HepG2 (cell line): ENCODE results near the gene BCAS3. TPM values are rescaled to one million over a fixed set of nuclear protein-coding genes. Genes with fewer than 3 reads are reported as not detected.

Source experiments
- ARID5B ChIP-seq: IDR thresholded peaks from 2 replicates; pipeline ENCODE4 v1.4.0; 2020; ENCODE audit warnings: mild to moderate bottlenecking, missing genetic modification reagents
- BCL6 ChIP-seq: IDR thresholded peaks from 2 replicates; pipeline ENCODE4 v1.6.1; 2016; ENCODE audit warnings: missing genetic modification reagents, missing compliant biosample characterization
- HMG20A ChIP-seq: IDR thresholded peaks from 2 replicates; pipeline ENCODE4 v1.6.1; 2016; ENCODE audit warnings: borderline replicate concordance
- ISX ChIP-seq: sonication (generic); formaldehyde crosslinking; conservative IDR thresholded peaks from 2 replicates; pipeline ENCODE4 v1.5.0; 2020; ENCODE audit warnings: missing genetic modification reagents
- RARA ChIP-seq: IDR thresholded peaks from 2 replicates; pipeline ENCODE4 v1.6.1; 2016; ENCODE audit warnings: missing genetic modification reagents, missing compliant biosample characterization
- RBM39 ChIP-seq: fragments of 200-400 bp; formaldehyde crosslinking; IDR thresholded peaks from one replicate; pipeline ENCODE4 v1.6.1; 2018; ENCODE audit warnings: antibody characterized with exemption, mild to moderate bottlenecking, low read depth, low read length; ENCODE audit not compliant: poor library complexity, severe bottlenecking
- SOX5 ChIP-seq: IDR thresholded peaks from 2 replicates; pipeline ENCODE4 v1.6.1; 2016; ENCODE audit warnings: borderline replicate concordance
- TCF7 ChIP-seq: sonication (generic); IDR thresholded peaks from 2 replicates; pipeline ENCODE4 v1.6.1; 2016; ENCODE audit warnings: antibody characterized with exemption, low read depth
- ZBTB14 ChIP-seq: sonication (generic); formaldehyde crosslinking; IDR thresholded peaks from 2 replicates; pipeline ENCODE4 v1.4.0; 2020; ENCODE audit warnings: missing genetic modification reagents
- ZBTB40 ChIP-seq, 2 experiments: fragments of 450-650 bp in 1 of 2; sonication (generic) in 1 of 2; formaldehyde crosslinking in 1 of 2; IDR thresholded peaks; 2 replicates each; pipeline versions ENCODE4 v1.6.1 to v1.8.0; 2016 to 2022; ENCODE audit warnings: antibody characterized with exemption in 1 of 2, mild to moderate bottlenecking in 1 of 2, missing genetic modification reagents in 1 of 2
- ZGPAT ChIP-seq: IDR thresholded peaks from 2 replicates; pipeline ENCODE4 v1.6.1; 2016; ENCODE audit warnings: mild to moderate bottlenecking
- ZKSCAN8 ChIP-seq: IDR thresholded peaks from 2 replicates; pipeline ENCODE4 v1.6.1; 2016; ENCODE audit warnings: borderline replicate concordance, missing genetic modification reagents, missing compliant biosample characterization
- ZNF530 ChIP-seq: sonication (generic); formaldehyde crosslinking; IDR thresholded peaks from 2 replicates; pipeline ENCODE4 v1.5.0; 2020; ENCODE audit warnings: low read depth, mild to moderate bottlenecking, missing genetic modification reagents
- ZNF879 ChIP-seq: sonication (generic); formaldehyde crosslinking; IDR thresholded peaks from 2 replicates; pipeline ENCODE4 v1.8.1; 2023; ENCODE audit warnings: missing genetic modification reagents
- polyA plus RNA-seq, 8 experiments: library from polyadenylated mRNA; depleted of rRNA in 3 of 8; stranded (reverse) in 7 of 8; unstranded in 1 of 8; fragments of >200 nt; fragmentation: Illumina TruSeq in 4 of 8; extraction: Trizol in 4 of 8; gene quantifications; 2 replicates each; pipeline versions ENCODE4 v1.2.1 to v1.2.3, GENCODE V29; 2011 to 2016; ENCODE audit warnings: low read depth in 4 of 8, missing spikeins in 1 of 8, mixed read lengths in 1 of 8; ENCODE audit not compliant: insufficient read depth in 1 of 8
- total RNA-seq, 5 experiments: library from RNA; depleted of rRNA; stranded (reverse); fragments of >200 nt; fragmentation: Illumina TruSeq; extraction: Trizol; gene quantifications; 2 replicates each; pipeline ENCODE4 v1.2.3, GENCODE V29; 2016; ENCODE audit warnings: low read depth in 1 of 5

Gene BCAS3
- total and polyA plus RNA-seq, 2 of the 13 experiments (the other 11 are each of a cell fraction or from before 2014, with no cell fraction given) = 10.7 to 11.2 TPM

- TF ChIP-seq ZBTB40 (IDR thresholded peaks at IDR 0.05) (no peak), ZBTB40 (CRISPR knock-in tag; IDR thresholded peaks at IDR 0.05) (no peak), RBM39 (no peak), ZNF879 (no peak), ZBTB14 (CRISPR knock-in tag) (no peak), SOX5 (CRISPR knock-in tag) (peak; percentile 17; the same call in 1 of the 2 replicates), RARA (CRISPR knock-in tag) (peak; percentile 48; the same call in 1 of the 2 replicates), ZNF530 (no peak), ZGPAT (CRISPR knock-in tag) (0 out of 2 replicates have a peak, but pooled peaks have one; percentile 19), ARID5B (CRISPR knock-in tag) (peak; percentile 57), ISX (CRISPR knock-in tag) (no peak), HMG20A (CRISPR knock-in tag) (peak; percentile 20; the same call in 1 of the 2 replicates), BCL6 (CRISPR knock-in tag) (peak; percentile 43; the same call in 1 of the 2 replicates), TCF7 (peak; percentile 36; the same call in 1 of the 2 replicates), ZKSCAN8 (no peak)
Measured at GRCh38 chr17:61361084-61361483, 683.4 kb downstream of the BCAS3 start (continued).
